HG03442 (cell line): ENCODE data around the gene TTC28.

ENCODE experiments used
- ATAC-seq: cut with Tn5 transposase; IDR thresholded peaks from one replicate; pipeline ENCODE4 v1.9.1; 2021; ENCODE audit warnings: mild to moderate bottlenecking, moderate library complexity; ENCODE audit not compliant: unreplicated experiment

TTC28 gene

GRCh38 chr22:27998511-27999410, 680.9 kb downstream of the TTC28 start:
- no peak for ATAC-seq

- ATAC-seq, result no peak
Measured at GRCh38 chr22:27997538-27997937, 682.1 kb downstream of the TTC28 start.

- no peak for ATAC-seq
Measured at GRCh38 chr22:27996981-27997380, 682.7 kb downstream of the TTC28 start.

DNA sequence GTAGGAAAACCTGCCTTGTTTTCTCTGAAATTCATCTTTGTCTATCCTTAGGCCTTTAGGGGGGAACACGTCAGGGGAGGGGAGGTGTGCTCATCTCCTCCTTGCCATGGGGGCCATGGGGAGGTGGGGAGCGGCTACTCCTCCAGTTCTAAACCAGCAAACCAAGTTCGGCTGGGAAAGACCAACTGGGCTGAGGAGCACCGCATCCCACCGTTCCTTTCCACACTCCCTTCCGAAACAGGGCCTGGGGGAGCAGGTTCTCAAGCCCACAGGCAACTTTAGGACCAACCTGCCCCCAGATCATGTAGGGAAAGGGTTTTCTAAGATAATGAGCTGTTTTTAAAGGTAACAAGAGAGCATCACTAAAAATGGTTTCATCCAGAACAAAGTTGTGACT, 683.1 kb downstream of the TTC28 start:
- no peak for ATAC-seq

- no peak for ATAC-seq
Measured at GRCh38 chr22:27995801-27996528, 683.7 kb downstream of the TTC28 start.

DNA sequence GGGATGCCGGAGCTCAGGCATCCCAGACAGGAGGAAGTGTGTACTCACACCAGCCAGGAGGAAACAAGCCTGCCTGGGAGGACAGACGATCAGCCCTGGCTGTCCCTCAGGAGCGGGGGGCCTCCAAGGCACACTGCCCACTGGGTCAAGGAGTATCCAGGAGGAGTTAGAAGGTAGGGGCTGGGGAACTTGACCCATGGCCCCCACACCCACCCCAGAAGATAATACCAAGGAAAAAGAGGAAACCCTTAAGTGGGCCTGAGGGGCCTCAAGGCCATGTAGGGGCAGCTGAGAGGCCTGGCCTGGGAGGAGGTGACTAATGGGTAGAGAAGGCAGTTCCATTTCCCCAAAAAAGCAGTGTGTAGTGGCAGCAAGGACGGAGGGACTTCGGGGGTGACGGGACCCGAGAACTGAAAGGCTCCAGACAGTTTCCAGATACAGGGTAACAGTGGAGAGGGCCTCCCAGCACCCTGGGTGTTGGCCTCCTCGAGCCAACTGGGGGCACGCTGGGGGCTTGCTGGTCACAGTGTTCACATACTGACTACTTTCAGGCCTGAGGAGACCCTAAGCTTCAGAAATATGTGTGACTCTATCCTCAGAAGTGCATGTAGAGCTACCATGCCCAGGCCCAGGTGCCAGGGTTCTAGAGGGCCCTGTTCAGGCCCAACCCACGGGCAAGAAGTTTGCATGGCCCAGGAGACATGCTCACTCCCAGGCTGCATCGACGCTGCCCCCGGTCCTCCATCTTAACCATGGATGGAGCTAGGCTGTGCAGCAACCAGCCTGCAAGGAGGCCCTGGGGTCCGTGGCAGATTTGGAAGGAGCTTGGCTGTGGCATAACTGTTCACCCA, 684.9 kb downstream of the TTC28 start:
- no peak for ATAC-seq

- ATAC-seq, result no peak
Measured at GRCh38 chr22:27993774-27994350, 685.8 kb downstream of the TTC28 start.

- no peak for ATAC-seq
Measured at GRCh38 chr22:27993201-27993635, 686.4 kb downstream of the TTC28 start.

DNA sequence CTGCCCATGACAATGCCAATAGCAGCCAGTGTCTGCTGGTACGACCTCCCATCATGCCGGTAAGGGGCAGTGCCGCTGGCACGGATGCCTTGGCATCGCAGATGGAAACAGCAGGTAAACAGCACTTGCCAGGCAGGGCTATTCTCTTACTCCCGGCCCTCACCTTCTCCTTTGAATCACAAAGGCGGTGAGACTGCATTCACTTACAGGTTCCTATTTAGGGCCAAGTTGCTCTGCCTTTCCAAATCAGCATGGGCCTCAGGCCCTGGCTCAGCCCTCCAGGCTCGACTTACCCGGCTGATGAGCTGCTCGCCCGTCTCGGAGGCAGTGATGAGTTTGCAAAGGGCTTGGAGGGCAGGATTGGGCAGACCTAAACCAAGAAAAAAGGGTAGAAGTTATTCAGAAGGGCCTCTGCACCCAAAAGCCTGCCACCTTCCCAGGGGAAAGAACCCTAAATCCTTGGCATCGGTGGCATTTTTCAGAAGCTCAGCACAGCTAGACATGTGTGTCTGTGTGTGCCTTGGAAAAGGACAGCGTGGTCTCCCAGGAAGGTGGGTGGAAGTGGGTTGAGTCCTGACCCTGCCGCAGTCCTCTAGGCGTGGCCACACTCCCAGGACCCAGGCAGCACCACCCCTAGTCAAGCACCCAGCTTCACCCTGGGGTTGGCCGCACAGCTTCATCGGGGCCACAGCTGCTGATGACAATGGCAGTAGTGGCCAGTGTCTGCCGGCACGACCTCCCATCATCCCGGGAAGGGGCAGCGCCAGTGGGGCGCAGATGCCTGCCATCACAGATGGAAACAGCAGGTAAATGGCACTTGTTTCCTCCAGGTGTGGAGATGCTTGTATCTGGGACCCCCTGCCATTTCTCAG, 687.1 kb downstream of the TTC28 start:
- no peak for ATAC-seq

DNA sequence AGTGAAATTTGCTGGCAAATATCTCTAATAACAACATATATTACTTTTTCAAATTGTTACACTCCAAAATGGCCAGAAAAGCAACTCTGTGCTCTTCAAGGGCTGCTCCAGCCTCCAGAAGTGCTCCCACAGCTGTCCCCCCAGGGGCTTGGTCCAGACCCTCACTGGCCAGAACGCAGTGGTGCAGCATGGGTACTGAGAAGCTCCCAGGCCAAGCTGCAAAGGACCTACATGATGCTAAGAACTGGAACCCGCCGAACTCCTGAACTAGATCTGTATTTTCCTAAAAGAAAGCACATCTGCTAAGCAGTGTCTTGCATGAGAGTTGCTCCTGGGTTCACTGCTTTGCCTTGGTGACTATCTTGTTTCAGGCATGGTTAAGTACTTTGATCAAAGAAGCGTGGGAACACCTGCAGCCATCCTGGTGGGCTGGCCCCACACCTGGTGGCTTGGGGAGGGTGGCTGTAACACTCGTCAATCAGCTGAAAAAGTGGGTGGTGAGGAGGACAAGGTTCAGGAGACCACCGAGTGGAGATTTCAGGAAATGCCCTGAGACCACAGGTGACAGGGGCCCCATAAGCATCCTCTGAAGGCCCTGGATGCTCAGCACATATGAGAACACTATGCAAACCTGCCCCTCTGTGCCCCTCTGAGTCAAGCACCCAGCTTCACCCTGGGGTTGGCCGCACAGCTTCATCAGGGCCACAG, 687.9 kb downstream of the TTC28 start:
- no peak for ATAC-seq

- no peak for ATAC-seq
Measured at GRCh38 chr22:27990879-27991278, 688.8 kb downstream of the TTC28 start.

DNA sequence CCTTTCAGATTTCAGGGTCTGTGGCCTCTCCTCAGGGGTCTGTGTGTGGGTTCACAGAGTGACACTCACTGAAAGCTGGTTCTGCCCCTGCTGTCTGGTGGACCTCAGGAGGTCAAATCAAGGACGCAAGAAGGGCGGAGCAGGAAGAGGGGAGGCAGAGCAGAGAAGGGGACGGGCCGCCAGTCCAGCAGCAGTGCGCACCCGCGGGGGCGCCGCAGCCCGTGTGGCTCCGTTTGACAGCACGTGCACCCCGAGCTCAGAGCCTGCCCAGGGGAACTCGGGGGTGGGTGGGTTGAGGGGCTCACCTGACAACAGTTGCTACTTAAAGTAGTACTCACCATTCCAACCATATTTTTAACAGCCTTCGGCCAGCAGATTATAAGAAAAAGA, 689.2 kb downstream of the TTC28 start:
- no peak for ATAC-seq

GRCh38 chr22:27989758-27990450, 689.7 kb downstream of the TTC28 start:
- ATAC-seq, result no peak

- no peak for ATAC-seq
Measured at GRCh38 chr22:27988704-27989103, 690.9 kb downstream of the TTC28 start.

DNA sequence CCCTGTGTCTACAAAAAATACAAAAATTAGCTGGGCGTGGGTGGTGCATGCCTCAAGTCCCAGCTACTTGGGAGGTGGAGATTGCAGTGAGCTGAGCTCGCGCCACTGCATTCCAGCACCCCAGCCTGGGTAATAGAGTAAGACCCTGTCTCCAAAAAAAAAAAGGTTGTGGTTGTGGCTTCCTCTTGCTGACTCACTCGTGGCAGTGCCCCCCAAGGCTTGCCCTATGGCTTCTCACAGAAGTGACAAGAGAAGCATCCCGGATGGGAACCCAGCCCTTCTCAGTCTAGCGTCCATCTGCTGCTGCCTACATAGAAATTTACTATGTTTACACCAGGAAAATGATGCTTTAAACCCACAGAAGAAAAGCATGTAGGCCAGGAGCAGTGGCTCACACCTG, 692.1 kb downstream of the TTC28 start:
- no peak for ATAC-seq

DNA sequence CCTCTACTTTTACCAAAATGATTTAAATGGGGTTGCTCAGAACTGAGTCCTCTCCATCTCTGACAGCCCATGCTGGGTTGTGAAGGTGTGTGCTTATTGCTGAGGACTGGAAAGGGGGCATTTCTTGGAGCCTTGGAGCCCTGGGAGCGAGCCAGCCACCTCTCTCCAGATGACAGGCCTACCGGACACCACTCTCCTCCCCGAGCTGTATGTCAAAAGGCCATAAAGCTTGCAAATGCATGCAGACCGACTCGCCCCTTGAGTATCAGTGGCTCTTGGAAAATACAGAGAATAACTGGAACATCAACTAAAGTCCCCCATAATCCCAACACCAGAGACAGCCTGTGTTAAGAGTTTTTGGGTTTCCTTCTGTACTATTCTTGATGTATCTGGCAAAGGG, 692.7 kb downstream of the TTC28 start:
- ATAC-seq, result no peak

DNA sequence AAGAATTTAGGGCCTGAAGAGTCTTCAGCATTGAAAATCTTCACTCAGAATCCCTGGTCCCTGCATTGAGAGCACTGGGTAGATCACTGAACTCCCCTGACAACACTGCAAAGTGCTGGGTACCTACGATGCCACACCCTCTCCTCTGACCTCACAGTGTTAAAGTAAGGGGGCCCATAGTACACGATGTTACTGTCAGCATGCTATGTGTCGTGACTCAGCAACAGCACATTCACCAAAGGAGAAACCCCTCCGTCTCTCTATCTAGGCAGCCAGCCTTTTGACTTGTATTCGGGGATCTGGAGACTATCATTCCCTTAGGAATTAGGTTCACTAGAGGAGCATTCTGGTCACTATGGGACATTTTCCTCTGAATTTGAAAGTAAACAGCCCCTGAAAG, 693.2 kb downstream of the TTC28 start:
- ATAC-seq, result no peak

GRCh38 chr22:27985323-27986275, 694.0 kb downstream of the TTC28 start:
- no peak for ATAC-seq
